HCT116 (cell line): ENCODE data around the gene SPANXN3.

Source experiments
- CEBPB ChIP-seq: IDR thresholded peaks from 2 replicates; pipeline ENCODE4 v1.6.1; 2012; ENCODE audit warnings: low read depth
- EZH2phosphoT487 ChIP-seq: fragments of 200-600 bp; IDR thresholded peaks from 2 replicates; pipeline ENCODE4 v1.6.1; 2018; ENCODE audit warnings: antibody characterized with exemption, borderline replicate concordance
- FOSL1 ChIP-seq: IDR thresholded peaks from 2 replicates; pipeline ENCODE4 v1.6.1; 2012; ENCODE audit warnings: low read depth
- MAX ChIP-seq: IDR thresholded peaks from 2 replicates; pipeline ENCODE4 v1.6.1; 2012
- RAD21 ChIP-seq: IDR thresholded peaks from 2 replicates; pipeline ENCODE4 v1.6.1; 2012; ENCODE audit warnings: low read depth, mild to moderate bottlenecking
- TF ChIP-seq, protein P1 (sequence below), 3 experiments: fragments of 200-600 bp in 1 of 3; sonication (generic) in 1 of 3; IDR thresholded peaks in 2 of 3; conservative IDR thresholded peaks in 1 of 3; 2 replicates each; pipeline ENCODE4 v1.5.1; 2012 to 2017; ENCODE audit warnings: low read depth in 2 of 3, low read length in 2 of 3, antibody characterized with exemption in 1 of 3, borderline replicate concordance in 1 of 3, control low read depth in 1 of 3, mild to moderate bottlenecking in 1 of 3, mixed read lengths in 1 of 3, mixed run types in 1 of 3, moderate library complexity in 1 of 3; ENCODE audit not compliant: insufficient read depth in 1 of 3

- TF ChIP-seq CEBPB (no peak), RAD21 (no peak), EZH2phosphoT487 (no peak), FOSL1 (no peak), MAX (no peak)
- TF ChIP-seq, protein P1, sequence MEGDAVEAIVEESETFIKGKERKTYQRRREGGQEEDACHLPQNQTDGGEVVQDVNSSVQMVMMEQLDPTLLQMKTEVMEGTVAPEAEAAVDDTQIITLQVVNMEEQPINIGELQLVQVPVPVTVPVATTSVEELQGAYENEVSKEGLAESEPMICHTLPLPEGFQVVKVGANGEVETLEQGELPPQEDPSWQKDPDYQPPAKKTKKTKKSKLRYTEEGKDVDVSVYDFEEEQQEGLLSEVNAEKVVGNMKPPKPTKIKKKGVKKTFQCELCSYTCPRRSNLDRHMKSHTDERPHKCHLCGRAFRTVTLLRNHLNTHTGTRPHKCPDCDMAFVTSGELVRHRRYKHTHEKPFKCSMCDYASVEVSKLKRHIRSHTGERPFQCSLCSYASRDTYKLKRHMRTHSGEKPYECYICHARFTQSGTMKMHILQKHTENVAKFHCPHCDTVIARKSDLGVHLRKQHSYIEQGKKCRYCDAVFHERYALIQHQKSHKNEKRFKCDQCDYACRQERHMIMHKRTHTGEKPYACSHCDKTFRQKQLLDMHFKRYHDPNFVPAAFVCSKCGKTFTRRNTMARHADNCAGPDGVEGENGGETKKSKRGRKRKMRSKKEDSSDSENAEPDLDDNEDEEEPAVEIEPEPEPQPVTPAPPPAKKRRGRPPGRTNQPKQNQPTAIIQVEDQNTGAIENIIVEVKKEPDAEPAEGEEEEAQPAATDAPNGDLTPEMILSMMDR (IDR thresholded peaks at IDR 0.05 in 2 of 3, conservative IDR thresholded peaks at IDR 0.05 in 1 of 3; ENCODE audit: borderline replicate concordance in 1 of 3, insufficient read depth in 1 of 3, low read depth in 2 of 3, low read length in 2 of 3): no peak
Observed at GRCh38 chrX:143500751-143501150, 16.5 kb downstream of the SPANXN3 start.
